GM23338 (cell line): ENCODE data around the gene RPTOR.

Source experiments
- CTCF ChIP-seq, 2 experiments: fragments of 200-600 bp in 1 of 2; sonication (generic) in 1 of 2; conservative IDR thresholded peaks; 2 replicates each; pipeline versions ENCODE4 v1.5.1 to v1.6.1; 2016 to 2017; ENCODE audit warnings: antibody characterized with exemption in 2 of 2, low read depth in 2 of 2, mild to moderate bottlenecking in 2 of 2, moderate library complexity in 1 of 2
- EZH2 ChIP-seq: fragments of 200-600 bp; sonication (generic); IDR thresholded peaks from one replicate; pipeline ENCODE4 v1.8.0; 2017; ENCODE audit warnings: antibody characterized with exemption, mild to moderate bottlenecking, low read depth; ENCODE audit not compliant: unreplicated experiment
- EZH2phosphoT487 ChIP-seq: fragments of 200-600 bp; sonication (generic); IDR thresholded peaks from one replicate; pipeline ENCODE4 v1.8.1; 2018; ENCODE audit warnings: antibody characterized with exemption; ENCODE audit not compliant: unreplicated experiment
- NANOG ChIP-seq: IDR thresholded peaks from 2 replicates; pipeline ENCODE4 v1.6.1; 2016; ENCODE audit warnings: antibody characterized with exemption, borderline replicate concordance
- POLR2AphosphoS5 ChIP-seq: IDR thresholded peaks from 2 replicates; pipeline ENCODE4 v1.6.1; 2016; ENCODE audit warnings: antibody characterized with exemption, low read depth
- REST ChIP-seq: IDR thresholded peaks from one replicate; pipeline ENCODE4 v1.6.1; 2018; ENCODE audit warnings: antibody characterized with exemption; ENCODE audit not compliant: unreplicated experiment
- STAT1 ChIP-seq: IDR thresholded peaks from one replicate; pipeline ENCODE4 v1.6.1; 2016; ENCODE audit warnings: antibody characterized with exemption; ENCODE audit not compliant: unreplicated experiment
- ZNF331 ChIP-seq: fragments of 250-450 bp; sonication (Bioruptor Pico); IDR thresholded peaks from 2 replicates; pipeline ENCODE4 v1.5.0; 2020; ENCODE audit warnings: low read depth, mild to moderate bottlenecking, moderate library complexity

GRCh38 chr17:80843741-80844156, 299.1 kb downstream of the RPTOR start:
- no peak for TF ChIP-seq REST
- no peak for TF ChIP-seq CTCF (conservative IDR thresholded peaks at IDR 0.05; ENCODE audit: low read depth in 2 of 2)
- TF ChIP-seq EZH2phosphoT487, result no peak
- no peak for TF ChIP-seq POLR2AphosphoS5
- no peak for TF ChIP-seq NANOG
- no peak for TF ChIP-seq EZH2
- TF ChIP-seq ZNF331 (CRISPR knock-in tag), result no peak
- TF ChIP-seq STAT1, result no peak
